Small intestine (tissue), 7 donors: Measurements from ENCODE around the gene MED17. TPM values are rescaled to one million over a fixed set of nuclear protein-coding genes. Genes with fewer than 3 reads are reported as not detected.
A peak's percentile ranks its signal among the peaks of the same experiment; 100 is the strongest.

ENCODE experiments used
- DNase-seq, 2 donors: peaks; one replicate each; pipeline versions ENCODE4 v3.0.0 to v3.0.0-alpha.2; 2013
- FAIRE-seq: peaks from 2 replicates; lab custom pipeline; 2012; peaks lifted over from hg19 to GRCh38; lab: Jason Lieb, UNC
- H3K27ac ChIP-seq, 3 donors: one replicate each; pipeline ENCODE4 v1.5.1; 2013; ENCODE audit warnings: low read length in 2 of 3, mild to moderate bottlenecking in 2 of 3, control low read depth in 1 of 3, inconsistent platforms in 1 of 3, low read depth in 1 of 3, moderate library complexity in 1 of 3
- H3K27me3 ChIP-seq, 3 donors: one replicate each; pipeline ENCODE4 v1.6.1; 2013; ENCODE audit warnings: low read length in 3 of 3, inconsistent platforms in 1 of 3; ENCODE audit not compliant: control insufficient read depth in 3 of 3, insufficient read depth in 3 of 3
- H3K36me3 ChIP-seq, 3 donors: one replicate each; pipeline ENCODE4 v1.6.1; 2013; ENCODE audit warnings: low read length in 3 of 3, inconsistent platforms in 1 of 3, low read depth in 1 of 3, mild to moderate bottlenecking in 1 of 3, moderate library complexity in 1 of 3; ENCODE audit not compliant: control insufficient read depth in 3 of 3, insufficient read depth in 2 of 3
- H3K4me1 ChIP-seq, 3 donors: one replicate each; pipeline ENCODE4 v1.6.1; 2013; ENCODE audit warnings: low read length in 2 of 3, inconsistent platforms in 1 of 3, low read depth in 1 of 3, mild to moderate bottlenecking in 1 of 3, moderate library complexity in 1 of 3; ENCODE audit not compliant: control insufficient read depth in 3 of 3, insufficient read depth in 2 of 3
- H3K4me3 ChIP-seq, 3 donors: one replicate each; pipeline ENCODE4 v1.5.1; 2013; ENCODE audit warnings: low read length in 3 of 3, control low read depth in 1 of 3, inconsistent platforms in 1 of 3, low read depth in 1 of 3, mild to moderate bottlenecking in 1 of 3, moderate library complexity in 1 of 3
- H3K9me3 ChIP-seq, 2 donors: one replicate each; pipeline ENCODE4 v1.6.1; 2013; ENCODE audit warnings: low read depth in 1 of 2, low read length in 1 of 2; ENCODE audit not compliant: control insufficient read depth in 2 of 2, insufficient read depth in 1 of 2
- WGBS, 3 donors: extraction: QIAGEN DNeasy Blood & Tissue Kit; methylation state at CpG; one replicate each; pipeline ENCODE4 v1.1.7; 2013; 5-methylcytosine and 5-hydroxymethylcytosine counted together
- polyA plus RNA-seq, 4 donors: library from polyadenylated mRNA; stranded (reverse) in 3 of 4; unstranded in 1 of 4; fragments of 200-250 nt in 3 of 4; fragments of 120-200 nt in 1 of 4; gene quantifications; one replicate each; pipeline versions ENCODE4 v1.2.1 to v1.2.3, GENCODE V29; 2013
- donor health status: healthy with polysubstance abuse.
- donor health status: control.
- donor health status: control.
- donor health status: Bipolar disorder and iron deficiency.
- donor health status: healthy.

MED17 gene
- polyA plus RNA-seq, 4 donors = 8.5 to 32.7 (median 11.0) TPM

- Histone ChIP-seq H3K36me3 (peaks cover 0 to 12% (median 0%) of the 10 kb centered on the region in 3 donors), H3K9me3 (no peaks in the 10 kb centered on the region), H3K27me3 (no peaks in the 10 kb centered on the region), H3K27ac (no peak overlapping the region), H3K4me1 (peaks cover 0 to 16% (median 0%) of the 10 kb centered on the region in 3 donors), H3K4me3 (no peak overlapping the region)
- FAIRE-seq (no peak), DNase-seq (no peak)
- WGBS, 3 donors = 84 to 89% (median 86%) methylated on average over 5 of the region's 5 CpGs
Measured at GRCh38 chr11:93822359-93822758, 38.3 kb downstream of the MED17 start.

GRCh38 chr11:93823210-93823609 is 39.1 kb downstream of the MED17 start:
- WGBS, 3 donors = 95 to 97% (median 97%) methylated on average over 4 of the region's 4 CpGs

GRCh38 chr11:93827363-93827762 is 43.3 kb downstream of the MED17 start:
- Histone ChIP-seq H3K4me1 (peaks cover 0 to 5% (median 0%) of the 10 kb centered on the region in 3 donors), H3K9me3 (no peaks in the 10 kb centered on the region), H3K27ac (no peak overlapping the region), H3K36me3 (no peaks in the 10 kb centered on the region), H3K27me3 (no peaks in the 10 kb centered on the region), H3K4me3 (no peak overlapping the region)
- DNase-seq (no peak), FAIRE-seq (no peak)
- 75 to 81% (median 81%) methylated on average over 1 of the region's 1 CpG for WGBS, 3 donors

More at GRCh38 chr11:93823210-93823609, 39.1 kb downstream of the MED17 start:
- H3K27me3 ChIP-seq = no peaks in the 10 kb centered on the region
- no peak overlapping the region for H3K27ac ChIP-seq
- H3K4me1 ChIP-seq = peaks cover 0 to 16% (median 0%) of the 10 kb centered on the region in 3 donors
- no peak overlapping the region for H3K4me3 ChIP-seq
- peaks cover 0 to 12% (median 0%) of the 10 kb centered on the region in 3 donors for H3K36me3 ChIP-seq
- no peak for DNase-seq
- FAIRE-seq = no peak
- H3K9me3 ChIP-seq = no peaks in the 10 kb centered on the region

GRCh38 chr11:93829598-93829997 is 45.5 kb downstream of the MED17 start:
- H3K27me3 ChIP-seq = no peaks in the 10 kb centered on the region
- DNase-seq (no peak), FAIRE-seq (no peak)
- peaks cover 0 to 7% (median 0%) of the 10 kb centered on the region in 3 donors for H3K4me1 ChIP-seq
- H3K4me3 ChIP-seq = no peak overlapping the region
- H3K9me3 ChIP-seq = no peaks in the 10 kb centered on the region
- no peak overlapping the region for H3K27ac ChIP-seq
- H3K36me3 ChIP-seq = no peaks in the 10 kb centered on the region
- 77 to 86% (median 80%) methylated on average over 3 of the region's 3 CpGs for WGBS, 3 donors

DNA sequence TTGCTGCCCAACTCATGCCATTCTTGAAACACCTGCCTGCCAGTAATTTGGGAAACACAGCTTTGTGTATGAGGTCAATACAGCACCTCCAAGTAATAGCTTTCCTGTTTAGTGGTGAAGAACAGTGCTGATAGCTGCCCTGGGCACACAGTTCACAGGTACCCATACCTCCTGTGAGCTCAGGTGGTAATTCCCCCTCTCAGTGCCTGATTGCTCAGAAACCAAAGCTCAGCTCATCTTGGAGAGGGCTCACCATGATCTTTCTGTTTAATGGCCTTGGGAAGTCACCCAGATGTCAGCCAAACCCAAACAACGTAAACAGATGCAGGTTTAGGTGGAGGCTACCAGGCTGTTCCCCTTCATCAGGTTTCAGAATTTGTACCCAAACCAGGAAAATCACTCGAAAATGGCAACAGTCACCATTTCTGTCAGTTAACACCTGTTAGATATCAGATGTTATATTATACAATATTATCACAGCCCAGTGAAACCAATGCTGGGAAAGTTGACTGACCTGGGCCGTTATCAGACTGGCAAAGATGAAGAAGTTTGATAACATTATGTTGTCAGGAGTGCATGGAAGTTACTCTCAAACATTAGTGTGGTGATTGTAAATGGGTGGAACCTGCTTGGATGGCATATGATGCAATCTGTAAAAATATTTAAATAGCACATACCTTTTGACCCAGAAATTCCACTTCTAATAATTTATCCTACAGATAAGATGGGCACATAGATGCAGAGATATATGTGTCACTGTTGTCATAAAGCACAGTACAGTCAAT is 47.5 kb downstream of the MED17 start:
- Histone ChIP-seq H3K4me1 (peaks cover 0 to 7% (median 0%) of the 10 kb centered on the region in 3 donors), H3K4me3 (no peak overlapping the region), H3K27ac (no peak overlapping the region), H3K36me3 (no peaks in the 10 kb centered on the region), H3K9me3 (no peaks in the 10 kb centered on the region), H3K27me3 (no peaks in the 10 kb centered on the region)
- whole genome bisulfite sequencing, 3 donors = 25 to 56% (median 31%) methylated on average over 3 of the region's 3 CpGs
- peak in 1 of 2 donors; percentile 9 for DNase-seq
- FAIRE-seq = no peak

DNA sequence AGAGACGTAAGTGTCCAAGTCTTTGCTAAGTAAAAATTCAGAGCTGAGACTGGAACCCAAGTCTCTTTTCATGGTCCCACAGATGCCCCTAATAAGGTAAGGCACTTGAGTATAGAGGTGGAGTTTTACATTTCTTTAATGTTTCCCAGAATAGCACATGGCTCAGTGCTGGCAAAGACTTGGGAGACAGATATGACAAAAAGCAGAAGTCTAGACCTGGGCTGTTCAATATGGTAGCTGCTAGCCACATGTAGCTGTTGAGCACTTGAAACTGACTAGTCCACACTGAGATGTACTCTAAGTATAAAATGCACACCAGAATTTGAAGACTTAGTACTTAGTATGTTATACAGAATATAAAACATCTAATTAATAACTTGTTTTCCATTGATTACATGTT is 48.7 kb downstream of the MED17 start:
- no peaks in the 10 kb centered on the region for H3K27me3 ChIP-seq
- 93 to 97% (median 93%) methylated on average over 1 of the region's 1 CpG for WGBS, 3 donors
- no peak overlapping the region for H3K4me3 ChIP-seq
- H3K9me3 ChIP-seq = no peaks in the 10 kb centered on the region
- no peak overlapping the region for H3K27ac ChIP-seq
- no peak for DNase-seq
- H3K36me3 ChIP-seq = no peaks in the 10 kb centered on the region
- FAIRE-seq = no peak
- H3K4me1 ChIP-seq = peaks cover 0 to 7% (median 0%) of the 10 kb centered on the region in 3 donors

DNA sequence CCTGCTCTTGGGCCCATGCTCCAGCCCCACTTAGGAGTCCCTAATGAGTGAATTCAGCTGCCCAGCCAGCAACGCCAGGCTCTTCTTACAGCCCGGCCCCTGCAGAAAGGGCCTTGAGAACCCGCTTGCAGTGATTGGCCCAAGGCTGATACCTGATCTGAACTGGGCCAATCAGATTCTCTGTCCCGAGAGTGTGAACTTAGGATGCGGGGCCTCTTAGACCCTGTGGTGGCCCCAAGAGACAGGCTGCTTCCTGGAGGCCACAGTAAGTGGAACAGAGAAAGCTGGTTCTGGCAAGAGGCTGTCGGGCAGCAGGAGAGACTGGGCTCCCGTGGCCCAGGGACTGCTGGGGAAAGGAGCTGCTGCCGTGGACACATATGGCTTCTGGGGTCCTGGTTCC is 54.9 kb downstream of the MED17 start:
- FAIRE-seq = no peak
- Histone ChIP-seq H3K36me3 (no peaks in the 10 kb centered on the region), H3K4me1 (peaks cover 0 to 4% (median 0%) of the 10 kb centered on the region in 3 donors), H3K27ac (no peak overlapping the region), H3K27me3 (no peaks in the 10 kb centered on the region), H3K9me3 (no peaks in the 10 kb centered on the region), H3K4me3 (no peak overlapping the region)
- WGBS, 3 donors = 91 to 96% (median 92%) methylated on average over 8 of the region's 8 CpGs
- DNase-seq = no peak

- Histone ChIP-seq H3K36me3 (no peaks in the 10 kb centered on the region), H3K27ac (no peak overlapping the region), H3K9me3 (no peaks in the 10 kb centered on the region), H3K4me1 (peaks cover 0 to 2% (median 0%) of the 10 kb centered on the region in 3 donors), H3K27me3 (no peaks in the 10 kb centered on the region), H3K4me3 (no peak overlapping the region)
- DNase-seq (no peak), FAIRE-seq (no peak)
- WGBS, 3 donors = 35 to 48% (median 35%) methylated on average over 2 of the region's 2 CpGs
Measured at GRCh38 chr11:93840180-93840579, 56.1 kb downstream of the MED17 start.
